ENCODE data around the gene BICC1. TPM values are rescaled to one million over a fixed set of nuclear protein-coding genes. Genes with fewer than 3 reads are reported as not detected.

BICC1 gene
- total and polyA plus RNA-seq, 2 donors (not counting 3 experiments of a cell fraction or from before 2014, with no cell fraction given): 0.06 to 0.29 TPM

- Histone ChIP-seq H3K9ac (replicated peaks; ENCODE audit: extremely low read depth, insufficient read depth, low read length) (no peak overlapping the region), H3K27me3 (ENCODE audit: control insufficient read depth in 2 of 2, insufficient read depth in 2 of 2, low read length in 2 of 2) (no peaks in the 10 kb centered on the region), H3K36me3 (ENCODE audit: control insufficient read depth in 2 of 2, extremely low read depth in 1 of 2, insufficient read depth in 2 of 2, low read length in 2 of 2) (no peaks in the 10 kb centered on the region), H3K9me1 (replicated peaks; ENCODE audit: control insufficient read depth, extremely low read depth, insufficient read depth, low read length) (no peaks in the 10 kb centered on the region), H3K4me2 (ENCODE audit: insufficient read depth, low read length) (no peak overlapping the region), H2AFZ (ENCODE audit: low read depth, low read length) (no peak overlapping the region), H3K4me1 (ENCODE audit: control insufficient read depth, extremely low read depth, insufficient read depth, low read length) (peaks cover 2% of the 10 kb centered on the region), H3K27ac (ENCODE audit: insufficient read depth, low read depth, low read length) (no peak overlapping the region), H3K4me3 (replicated peaks in 1 of 3; ENCODE audit: insufficient read depth in 1 of 3, low read depth in 1 of 3, low read length in 3 of 3) (no peak overlapping the region), H4K20me1 (replicated peaks; ENCODE audit: control insufficient read depth, extremely low read depth, insufficient read depth, low read length) (no peaks in the 10 kb centered on the region), H3K9me3 (replicated peaks; ENCODE audit: control insufficient read depth, insufficient read depth, low read length) (no peaks in the 10 kb centered on the region), H3K79me2 (ENCODE audit: control insufficient read depth, insufficient read depth, low read length) (no peaks in the 10 kb centered on the region)
- no peak for DNase-seq (ENCODE audit: low read depth, low spot score)
- TF ChIP-seq JUN (IDR thresholded peaks at IDR 0.05; ENCODE audit: borderline replicate concordance, insufficient read depth, insufficient read length, low read depth) (no peak), POLR2A (IDR thresholded peaks at IDR 0.05; ENCODE audit: low read depth, low read length) (no peak), POLR2AphosphoS5 (IDR thresholded peaks at IDR 0.05; ENCODE audit: insufficient read depth, low read depth, low read length) (no peak), MYC (IDR thresholded peaks at IDR 0.05; ENCODE audit: low read depth, low read length) (no peak), GATA2 (IDR thresholded peaks at IDR 0.05; ENCODE audit: insufficient read depth, insufficient read length, low read depth, low read length) (no peak), MAX (IDR thresholded peaks at IDR 0.05; ENCODE audit: insufficient read depth, insufficient read length) (no peak), CTCF (IDR thresholded peaks at IDR 0.05; ENCODE audit: extremely low read depth in 1 of 2, insufficient read depth in 1 of 2, low read depth in 1 of 2, low read length in 2 of 2) (no peak), FOS (IDR thresholded peaks at IDR 0.05; ENCODE audit: borderline replicate concordance, insufficient read depth, low read length) (no peak), EZH2 (IDR thresholded peaks at IDR 0.05; ENCODE audit: borderline replicate concordance, low read depth, low read length, severe bottlenecking) (no peak)
- CTCF ChIA-PET: interaction anchor here (1.2 to 1.9 kb wide), 2 partner anchors 110 to 342 kb away, joined by 3 to 8 read pairs; no protein-coding TSS in a partner anchor
- no peak for FAIRE-seq
- dilution Hi-C loops (cut with MboI; ENCODE audit: extremely low pct_ligation_motif_present, low sequenced_read_pairs): no loop called here
- POLR2A ChIA-PET: no interaction called here
- intact Hi-C loops (cut with micrococcal nuclease): loop anchor here (1.0 to 5.0 kb wide), 3 partner anchors 110 to 339 kb away; no protein-coding TSS in a partner anchor
- BruUV-seq (replicated peaks): no TSS peak
These were observed 129.0 kb downstream of the BICC1 start for GRCh38 chr10:58641708-58642107.
